Ishikawa (cell line): ENCODE data around the gene NTRK3.

Experiments used
- CEBPB ChIP-seq: IDR thresholded peaks from 2 replicates; pipeline ENCODE4 v1.6.1; 2012
- CREB1 ChIP-seq: IDR thresholded peaks from 2 replicates; pipeline ENCODE4 v1.6.1; 2012; ENCODE audit warnings: low read depth
- EGR1 ChIP-seq: IDR thresholded peaks from 2 replicates; pipeline ENCODE4 v1.6.1; 2012
- EP300 ChIP-seq: IDR thresholded peaks from 2 replicates; pipeline ENCODE4 v1.6.1; 2012; ENCODE audit warnings: borderline replicate concordance
- FOXM1 ChIP-seq: IDR thresholded peaks from 2 replicates; pipeline ENCODE4 v1.6.1; 2012; ENCODE audit warnings: low read depth, borderline replicate concordance
- MAX ChIP-seq: IDR thresholded peaks from 2 replicates; pipeline ENCODE4 v1.6.1; 2012
- NFIC ChIP-seq: IDR thresholded peaks from 2 replicates; pipeline ENCODE4 v1.6.1; 2012
- RAD21 ChIP-seq: IDR thresholded peaks from 2 replicates; pipeline ENCODE4 v1.6.1; 2012; ENCODE audit warnings: low read depth
- REST ChIP-seq: IDR thresholded peaks from 2 replicates; pipeline ENCODE4 v1.6.1; 2012; ENCODE audit warnings: low read depth, mild to moderate bottlenecking
- TAF1 ChIP-seq: IDR thresholded peaks from 2 replicates; pipeline ENCODE4 v1.6.1; 2012; ENCODE audit warnings: low read depth, mild to moderate bottlenecking
- TCF12 ChIP-seq: IDR thresholded peaks from 2 replicates; pipeline ENCODE4 v1.6.1; 2012; ENCODE audit warnings: low read depth
- TEAD4 ChIP-seq: IDR thresholded peaks from 2 replicates; pipeline ENCODE4 v1.6.1; 2012
- USF1 ChIP-seq: IDR thresholded peaks from 2 replicates; pipeline ENCODE4 v1.6.1; 2012
- YY1 ChIP-seq: IDR thresholded peaks from 2 replicates; pipeline ENCODE4 v1.6.1; 2012; ENCODE audit warnings: low read depth
- ZBTB7A ChIP-seq: IDR thresholded peaks from 2 replicates; pipeline ENCODE4 v1.6.1; 2012; ENCODE audit warnings: low read depth

The NTRK3 gene

GRCh38 chr15:88256279-88257230, at the start of gene NTRK3:
NTRK3 (minus strand) TSS chr15:88256739; CDS start chr15:88256153, 586 bp downstream.
- no peak for TF ChIP-seq NFIC
- TF ChIP-seq CEBPB = no peak
- no peak for TF ChIP-seq TAF1
- TF ChIP-seq CREB1 = no peak
- no peak for TF ChIP-seq FOXM1
- TF ChIP-seq EP300 = no peak
- no peak for TF ChIP-seq YY1
- TF ChIP-seq EGR1 = no peak
- no peak for TF ChIP-seq MAX
- no peak for TF ChIP-seq ZBTB7A
- TF ChIP-seq RAD21 = no peak
- no peak for TF ChIP-seq TEAD4
- no peak for TF ChIP-seq REST
- TF ChIP-seq TCF12 = no peak
- no peak for TF ChIP-seq USF1

GRCh38 chr15:88303395-88303794, 46.9 kb upstream of the NTRK3 start:
- TF ChIP-seq TEAD4 (no peak), USF1 (no peak), MAX (no peak), YY1 (no peak), RAD21 (no peak), TAF1 (no peak), CREB1 (no peak), TCF12 (no peak), FOXM1 (no peak), ZBTB7A (no peak), REST (no peak), EP300 (no peak), CEBPB (no peak)

GRCh38 chr15:88302373-88302772, 45.8 kb upstream of the NTRK3 start:
- TF ChIP-seq ZBTB7A (no peak), TEAD4 (no peak), USF1 (no peak), REST (no peak), NFIC (no peak), TCF12 (no peak), FOXM1 (no peak)
